Activated naive CD4-positive, alpha-beta T cell treated with anti-CD3 and anti-CD28 coated beads for 36 hours (primary cell): ENCODE measurements around the gene VSIG4. TPM values are rescaled to one million over a fixed set of nuclear protein-coding genes. Genes with fewer than 3 reads are reported as not detected.

Experiments
- CTCF ChIA-PET: fragments of 350-600 bp; sonication (Branson Sonifier 250); formaldehyde crosslinking; loops from one replicate; lab custom pipeline; 2021; ENCODE audit warnings: antibody characterized with exemption; lab: Charles Lee
- DNase-seq: peaks from one replicate; pipeline ENCODE4 v3.0.0-alpha.2; 2020
- H3K27ac Mint-ChIP-seq: one replicate; pipeline ENCODE4 v1.8.0; 2021; ENCODE audit warnings: mild to moderate bottlenecking, mixed read lengths
- H3K27me3 Mint-ChIP-seq: one replicate; pipeline ENCODE4 v1.8.0; 2021; ENCODE audit warnings: low read depth, mixed read lengths
- H3K36me3 Mint-ChIP-seq: one replicate; pipeline ENCODE4 v1.8.0; 2021; ENCODE audit warnings: low read depth, mixed read lengths
- H3K4me1 Mint-ChIP-seq: one replicate; pipeline ENCODE4 v1.8.0; 2021; ENCODE audit warnings: low read depth, mixed read lengths
- H3K4me3 Mint-ChIP-seq: one replicate; pipeline ENCODE4 v1.8.0; 2021; ENCODE audit warnings: mild to moderate bottlenecking, moderate library complexity, mixed read lengths
- H3K9me3 Mint-ChIP-seq: one replicate; pipeline ENCODE4 v1.8.0; 2021; ENCODE audit warnings: mixed read lengths
- intact Hi-C: fragments of 100-400 bp; cut with micrococcal nuclease; formaldehyde crosslinking; loops from one replicate; pipeline ENCODE4 v1.15.1; 2023
- total RNA-seq, 2 experiments: library from RNA; stranded (reverse); gene quantifications; one replicate each; pipeline ENCODE4 v1.2.3, GENCODE V29; 2021

Gene VSIG4
- total RNA-seq, 2 experiments from 2014 or later = not detected

DNA sequence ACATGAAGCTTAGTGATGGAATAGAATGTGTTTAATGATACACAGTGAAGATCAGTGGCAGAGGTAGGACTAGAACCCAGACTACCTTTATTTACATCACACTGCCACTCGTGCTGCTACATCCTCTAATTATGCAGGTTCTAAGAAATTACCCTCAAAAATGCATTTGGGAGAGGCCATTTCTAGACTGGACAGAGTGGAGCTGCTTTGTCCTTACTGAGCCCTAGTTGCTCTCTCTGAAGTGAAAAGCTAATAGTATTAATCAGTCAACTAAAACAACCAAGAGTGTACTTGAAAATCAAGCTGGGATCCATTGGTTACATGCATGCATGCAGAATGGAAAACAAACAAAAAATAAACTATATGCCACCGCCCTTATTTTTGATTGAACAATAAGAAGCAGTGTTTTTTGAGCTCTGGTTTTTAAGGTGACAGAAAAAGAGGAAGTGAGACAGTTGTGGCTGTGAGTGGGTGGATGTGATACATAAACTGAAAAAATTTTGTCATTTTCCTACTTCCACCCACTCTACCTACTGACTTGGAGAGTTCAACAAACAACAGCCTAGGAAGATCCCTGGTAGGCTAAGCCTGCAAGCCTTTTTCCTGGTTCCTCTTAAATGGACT is 6.8 kb upstream of the VSIG4 start:
- no peaks in the 10 kb centered on the region for H3K36me3 Mint-ChIP-seq

DNA sequence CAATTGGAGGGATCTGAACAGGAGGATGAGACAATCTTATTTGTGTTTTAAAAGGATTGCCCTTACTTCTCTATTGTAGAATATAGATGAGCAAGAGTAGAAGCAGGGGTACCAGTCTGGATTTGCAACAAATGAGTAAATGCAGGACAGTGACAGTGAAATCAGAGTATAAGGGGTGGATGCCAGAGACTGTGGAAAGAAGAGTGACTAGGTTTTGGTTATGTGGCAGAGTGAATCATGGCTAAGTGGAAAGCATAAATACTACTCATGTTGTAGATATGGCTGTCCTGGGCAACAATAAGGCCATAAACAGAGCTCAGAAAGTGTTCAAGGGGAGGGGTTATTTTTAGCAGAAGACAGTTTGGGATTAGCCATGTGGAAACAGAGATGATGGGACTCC is 6.0 kb upstream of the VSIG4 start:
- CTCF ChIA-PET = interaction anchor here (1.7 to 2.0 kb wide), 2 partner anchors 15 to 26 kb away, joined by 5 read pairs; no protein-coding TSS in a partner anchor
- Mint-ChIP-seq H3K4me1 (peaks cover 30% of the 10 kb centered on the region), H3K4me3 (peak overlapping the region; percentile 22), H3K27ac (peak overlapping the region; percentile 91), H3K36me3 (no peaks in the 10 kb centered on the region), H3K9me3 (no peaks in the 10 kb centered on the region), H3K27me3 (no peaks in the 10 kb centered on the region)
- intact Hi-C loops = loop anchor here (1.0 to 2.0 kb wide), 6 partner anchors 29 to 377 kb away; no protein-coding TSS in a partner anchor
- peak; percentile 20 for DNase-seq

More for the DNA sequence above, 6.8 kb upstream of the VSIG4 start:
- Mint-ChIP-seq H3K9me3 (no peaks in the 10 kb centered on the region), H3K4me3 (no peak overlapping the region), H3K27ac (peak overlapping the region; percentile 91), H3K27me3 (no peaks in the 10 kb centered on the region), H3K4me1 (peaks cover 30% of the 10 kb centered on the region)
- CTCF ChIA-PET = interaction anchor here (1.0 to 2.0 kb wide), 4 partner anchors 16 to 63 kb away, joined by 3 to 5 read pairs (median 5); no protein-coding TSS in a partner anchor
- intact Hi-C loops = loop anchor here (1.0 to 2.0 kb wide), 7 partner anchors 29 to 378 kb away; no protein-coding TSS in a partner anchor
- DNase-seq = peak; percentile 69

DNA sequence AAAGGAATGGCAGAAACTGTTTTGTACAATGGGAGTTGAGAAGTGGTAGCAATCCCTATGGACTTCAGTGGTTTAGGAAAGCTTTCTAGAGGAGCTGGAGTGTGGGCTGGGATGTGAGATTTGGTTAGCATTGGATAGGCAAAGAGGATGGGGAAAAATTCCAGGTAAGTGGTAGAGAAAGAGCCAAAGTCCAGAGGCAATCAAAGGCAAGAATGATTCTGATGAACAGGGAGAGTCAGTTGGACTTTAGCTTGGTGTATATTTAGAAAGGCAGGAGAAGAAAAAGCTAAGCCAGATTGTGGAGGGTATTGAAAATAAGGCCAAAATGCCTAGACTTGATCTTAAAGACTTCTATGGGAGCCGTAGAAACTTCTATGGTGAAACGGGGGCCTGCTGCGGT is 3.7 kb upstream of the VSIG4 start:
- Mint-ChIP-seq H3K27ac (no peak overlapping the region), H3K9me3 (no peaks in the 10 kb centered on the region), H3K4me3 (no peak overlapping the region), H3K27me3 (no peaks in the 10 kb centered on the region), H3K4me1 (peaks cover 30% of the 10 kb centered on the region), H3K36me3 (no peaks in the 10 kb centered on the region)
- DNase-seq = no peak
- CTCF ChIA-PET = no interaction called here
- intact Hi-C loops = no loop called here

DNA sequence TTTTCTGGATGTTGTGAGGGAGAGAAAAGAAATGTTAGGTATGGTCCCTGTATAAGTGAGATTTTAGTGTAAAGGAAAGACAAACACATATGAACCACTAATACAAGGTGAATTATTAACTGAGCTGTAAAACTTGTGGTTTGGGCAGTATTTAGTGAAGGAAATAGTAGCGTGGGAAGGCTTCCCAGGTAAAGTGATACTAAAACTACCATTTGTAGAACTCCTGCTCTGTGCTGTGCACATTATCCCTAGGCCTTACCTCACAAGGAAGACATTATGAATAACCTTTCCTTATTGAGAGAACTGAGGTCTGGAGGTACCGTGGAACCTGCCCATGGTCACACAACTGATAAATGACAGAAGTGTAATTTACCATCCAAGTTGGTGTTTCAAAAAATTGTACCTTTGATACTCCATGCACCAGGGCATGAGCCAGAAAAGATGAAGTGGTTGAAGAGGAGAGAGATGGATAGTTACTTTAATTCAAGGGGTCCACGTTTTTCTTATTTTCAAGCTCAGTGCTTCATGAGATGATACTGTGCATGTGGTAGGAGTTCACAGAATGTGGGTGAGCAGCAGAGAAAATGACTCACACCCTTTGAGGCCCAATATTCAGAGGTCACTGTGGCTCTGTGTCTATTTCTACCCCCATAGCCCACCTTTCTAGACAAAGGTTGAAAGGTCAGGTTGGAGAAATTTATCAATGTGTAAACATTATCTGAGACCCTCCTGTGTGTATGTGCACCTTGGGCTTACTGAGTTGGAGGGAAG is 2.6 kb upstream of the VSIG4 start:
- Mint-ChIP-seq H3K27me3 (no peaks in the 10 kb centered on the region), H3K36me3 (no peaks in the 10 kb centered on the region), H3K4me3 (no peak overlapping the region), H3K9me3 (no peaks in the 10 kb centered on the region), H3K4me1 (peaks cover 26% of the 10 kb centered on the region), H3K27ac (no peak overlapping the region)
- peak; percentile 16 for DNase-seq
- intact Hi-C loops = no loop called here
- CTCF ChIA-PET = interaction anchor here (1.4 kb wide), 1 partner anchor 12 kb away, joined by 4 read pairs; no protein-coding TSS in a partner anchor

DNA sequence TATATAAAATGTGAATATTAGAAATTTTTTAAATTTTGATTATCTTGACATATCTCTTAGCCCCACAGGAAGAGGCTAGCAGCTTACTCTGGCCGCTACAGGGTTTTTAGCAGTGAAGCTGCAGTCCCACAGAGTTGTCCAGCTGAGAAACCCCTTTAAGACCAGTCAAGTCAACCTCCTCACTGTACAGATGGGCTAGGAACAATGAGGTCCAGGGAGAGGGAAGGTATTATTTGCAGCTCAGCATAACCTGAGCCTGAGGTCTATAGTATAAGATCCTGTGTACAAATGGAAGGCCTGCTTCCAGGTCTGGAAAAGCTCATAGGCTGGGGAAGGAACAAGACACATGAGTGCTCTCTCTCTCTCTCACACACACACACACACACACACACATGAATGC is 1.8 kb downstream of the VSIG4 start:
- CTCF ChIA-PET = interaction anchor here (1.2 to 1.6 kb wide), 2 partner anchors 12 to 23 kb away, joined by 3 read pairs; no protein-coding TSS in a partner anchor
- DNase-seq = no peak
- intact Hi-C loops = no loop called here
- H3K9me3 Mint-ChIP-seq = no peaks in the 10 kb centered on the region
- H3K4me1 Mint-ChIP-seq = peaks cover 3% of the 10 kb centered on the region
- no peaks in the 10 kb centered on the region for H3K27me3 Mint-ChIP-seq
- H3K36me3 Mint-ChIP-seq = no peaks in the 10 kb centered on the region
- no peak overlapping the region for H3K27ac Mint-ChIP-seq
- no peak overlapping the region for H3K4me3 Mint-ChIP-seq

DNA sequence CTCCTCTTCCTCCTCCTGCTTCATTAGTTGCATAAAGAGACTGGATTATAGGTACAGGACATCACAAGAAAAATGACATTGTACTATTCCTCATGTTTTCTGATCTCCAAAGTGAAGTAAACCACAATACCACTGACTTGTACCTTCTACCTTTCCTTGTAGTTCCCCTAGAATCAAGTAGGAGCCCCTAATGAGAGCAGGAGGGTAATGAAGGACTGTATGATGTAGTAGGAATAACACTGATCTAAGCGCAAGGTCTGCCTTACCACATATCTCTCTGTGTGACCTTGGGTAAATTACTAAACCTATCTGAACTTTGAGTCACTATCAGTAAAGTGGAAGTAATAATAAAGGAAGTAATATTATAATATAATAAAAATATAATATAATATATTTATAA is 3.6 kb downstream of the VSIG4 start:
- H3K36me3 Mint-ChIP-seq = no peaks in the 10 kb centered on the region

DNA sequence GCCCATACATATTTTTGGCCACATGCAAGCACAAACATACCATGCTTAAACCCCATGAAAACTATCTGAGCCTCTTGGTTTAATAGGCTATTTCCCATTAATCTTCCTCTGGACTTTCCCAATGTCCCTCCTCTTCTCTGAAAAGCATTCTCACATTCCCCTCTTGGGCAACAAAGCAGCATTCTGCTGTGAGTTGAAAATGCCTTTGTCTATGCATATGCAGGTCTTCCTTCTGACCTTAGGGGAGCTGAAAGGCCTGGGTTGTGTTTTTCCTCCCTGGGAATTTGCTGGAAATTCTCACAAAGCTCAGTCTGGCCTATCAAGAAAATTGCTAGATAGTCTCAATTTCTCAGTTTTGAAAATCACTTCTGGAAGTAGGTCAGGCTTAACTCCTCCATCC is 4.2 kb downstream of the VSIG4 start:
- peaks cover 3% of the 10 kb centered on the region for H3K4me1 Mint-ChIP-seq
- CTCF ChIA-PET = interaction anchor here (1.3 kb wide), 1 partner anchor 19 kb away, joined by 3 read pairs; no protein-coding TSS in a partner anchor
- no peaks in the 10 kb centered on the region for H3K36me3 Mint-ChIP-seq
- DNase-seq = no peak
- no peak overlapping the region for H3K4me3 Mint-ChIP-seq
- H3K27me3 Mint-ChIP-seq = no peaks in the 10 kb centered on the region
- H3K27ac Mint-ChIP-seq = no peak overlapping the region
- intact Hi-C loops = no loop called here
- H3K9me3 Mint-ChIP-seq = no peaks in the 10 kb centered on the region

More for the DNA sequence above, 3.6 kb downstream of the VSIG4 start:
- intact Hi-C loops = no loop called here
- no peak overlapping the region for H3K27ac Mint-ChIP-seq
- peaks cover 3% of the 10 kb centered on the region for H3K4me1 Mint-ChIP-seq
- DNase-seq = no peak
- CTCF ChIA-PET = no interaction called here
- no peaks in the 10 kb centered on the region for H3K9me3 Mint-ChIP-seq
- H3K27me3 Mint-ChIP-seq = no peaks in the 10 kb centered on the region
- no peak overlapping the region for H3K4me3 Mint-ChIP-seq

DNA sequence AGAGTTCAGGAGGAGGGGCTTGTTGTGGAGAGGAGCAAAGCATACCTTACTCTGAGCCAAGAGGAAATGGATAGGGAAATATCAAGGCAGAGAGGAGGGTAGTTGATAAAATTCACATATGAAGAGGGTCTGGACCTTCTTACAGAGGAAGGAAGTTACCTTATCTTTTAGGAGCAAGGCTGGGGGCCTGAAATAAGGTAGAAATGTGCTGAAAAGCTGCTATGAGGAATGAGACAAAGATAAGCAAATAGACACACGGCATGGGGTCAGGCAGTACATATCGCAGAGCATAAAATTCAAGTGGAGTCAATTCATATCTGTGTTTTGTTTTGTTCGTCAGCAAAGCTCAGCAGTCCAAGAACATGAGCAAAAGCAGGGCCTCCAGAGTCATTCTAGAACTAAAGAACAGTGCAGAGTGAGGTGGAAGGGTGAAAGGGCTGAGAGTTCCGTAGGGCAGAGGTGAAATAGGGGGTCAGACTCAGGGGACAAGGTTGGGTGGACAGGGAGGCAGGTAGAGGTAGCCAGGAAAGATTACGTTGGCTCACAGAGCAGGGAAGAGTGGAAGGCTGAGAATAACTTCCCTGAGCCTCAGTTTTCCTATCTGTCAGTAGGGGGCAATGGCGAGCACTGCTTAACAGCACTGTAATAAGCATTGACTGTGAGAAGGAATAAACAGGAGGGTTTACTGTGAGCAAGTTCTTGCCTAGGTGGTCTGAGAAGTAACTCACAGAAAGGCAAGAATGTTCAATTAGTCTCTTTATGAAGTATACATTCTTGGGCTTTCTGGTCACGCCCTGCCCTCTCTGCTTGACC is 9.2 kb downstream of the VSIG4 start:
- Mint-ChIP-seq H3K27me3 (no peaks in the 10 kb centered on the region), H3K4me1 (peaks cover 5% of the 10 kb centered on the region)
- peak; percentile 37 for DNase-seq

DNA sequence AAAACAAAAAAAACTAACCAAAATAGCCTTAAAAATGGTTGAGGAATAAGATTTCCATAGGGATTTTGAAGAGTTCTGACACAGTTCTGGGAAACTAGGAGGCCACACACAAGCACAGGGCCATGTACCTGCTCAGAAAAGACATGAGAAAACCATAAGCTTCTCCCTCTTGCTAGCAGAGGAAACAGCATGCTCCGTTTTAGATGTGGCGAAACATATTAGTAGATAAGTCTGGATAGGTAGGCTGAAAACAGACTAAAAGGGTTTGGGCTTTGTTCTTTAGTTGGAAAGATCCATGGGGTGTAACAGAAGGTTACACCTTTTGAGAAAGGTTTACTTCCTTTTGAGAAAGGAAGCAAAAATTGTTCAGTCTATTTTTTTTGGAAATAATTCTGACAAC is 10.9 kb downstream of the VSIG4 start:
- H3K36me3 Mint-ChIP-seq = no peaks in the 10 kb centered on the region
- no peak for DNase-seq

More for the DNA sequence above, 9.2 kb downstream of the VSIG4 start:
- Mint-ChIP-seq H3K4me3 (no peak overlapping the region), H3K36me3 (no peaks in the 10 kb centered on the region), H3K9me3 (no peaks in the 10 kb centered on the region), H3K27ac (no peak overlapping the region)
- intact Hi-C loops = loop anchor here (1.0 to 5.0 kb wide), 5 partner anchors 42 to 698 kb away; no protein-coding TSS in a partner anchor
- CTCF ChIA-PET = interaction anchor here (0.7 to 2.2 kb wide), 12 partner anchors 8 to 84 kb away, joined by 3 to 5 read pairs (median 3); no protein-coding TSS in a partner anchor

DNA sequence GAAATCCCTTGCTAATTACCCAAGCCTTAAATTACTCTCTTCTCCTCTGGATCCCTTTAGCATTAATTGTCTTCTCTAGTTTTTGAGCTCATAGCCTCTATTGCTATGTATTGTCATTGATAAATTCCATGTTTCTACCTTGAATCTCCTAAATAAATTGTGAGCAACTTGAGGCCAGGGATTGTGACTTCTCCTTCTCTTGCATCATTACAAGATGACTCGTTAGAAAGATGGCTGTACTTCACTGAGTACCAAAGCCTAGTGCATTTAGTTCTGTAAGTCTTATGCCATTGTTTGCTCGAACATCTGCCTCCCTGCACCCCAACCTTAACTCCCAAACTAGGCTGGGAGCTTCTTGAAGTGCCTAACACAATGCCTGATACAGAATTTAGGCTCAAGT is 15.3 kb downstream of the VSIG4 start:
- no peak overlapping the region for H3K27ac Mint-ChIP-seq
- H3K4me3 Mint-ChIP-seq = no peak overlapping the region
- CTCF ChIA-PET = interaction anchor here (1.2 kb wide), 1 partner anchor 23 kb away, joined by 3 read pairs; no protein-coding TSS in a partner anchor
- no peaks in the 10 kb centered on the region for H3K36me3 Mint-ChIP-seq
- intact Hi-C loops = no loop called here
- no peaks in the 10 kb centered on the region for H3K27me3 Mint-ChIP-seq
- peaks cover 25% of the 10 kb centered on the region for H3K4me1 Mint-ChIP-seq
- no peaks in the 10 kb centered on the region for H3K9me3 Mint-ChIP-seq
- DNase-seq = no peak

More for the DNA sequence above, 10.9 kb downstream of the VSIG4 start:
- CTCF ChIA-PET = no interaction called here
- Mint-ChIP-seq H3K27me3 (no peaks in the 10 kb centered on the region), H3K27ac (no peak overlapping the region), H3K4me1 (peaks cover 8% of the 10 kb centered on the region), H3K9me3 (no peaks in the 10 kb centered on the region), H3K4me3 (no peak overlapping the region)
- intact Hi-C loops = no loop called here

DNA sequence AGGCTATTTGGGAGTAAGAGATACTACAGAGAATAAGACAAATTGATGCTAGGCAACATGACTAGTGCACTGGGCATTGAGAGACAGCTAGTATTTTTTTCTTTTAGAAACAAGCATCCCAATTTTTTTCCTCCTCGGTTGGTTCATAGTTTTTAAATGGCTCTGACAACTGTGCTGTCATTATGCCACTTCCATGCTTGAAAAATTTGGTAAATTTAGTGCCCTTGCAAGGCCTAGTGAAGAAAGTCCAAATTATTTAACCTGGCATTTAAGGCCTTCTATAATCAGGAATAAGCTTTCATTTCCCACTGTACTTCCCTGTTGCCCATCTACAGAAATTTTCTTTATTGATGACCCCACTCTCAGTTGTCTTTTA is 15.8 kb downstream of the VSIG4 start:
- CTCF ChIA-PET = no interaction called here
- H3K27ac Mint-ChIP-seq = no peak overlapping the region
- intact Hi-C loops = no loop called here
- no peak overlapping the region for H3K4me3 Mint-ChIP-seq
- H3K4me1 Mint-ChIP-seq = peaks cover 23% of the 10 kb centered on the region
- H3K27me3 Mint-ChIP-seq = no peaks in the 10 kb centered on the region
- H3K9me3 Mint-ChIP-seq = no peaks in the 10 kb centered on the region
- H3K36me3 Mint-ChIP-seq = no peaks in the 10 kb centered on the region
- DNase-seq = no peak
